ENCODE measurements around the gene IRX2.

DNA sequence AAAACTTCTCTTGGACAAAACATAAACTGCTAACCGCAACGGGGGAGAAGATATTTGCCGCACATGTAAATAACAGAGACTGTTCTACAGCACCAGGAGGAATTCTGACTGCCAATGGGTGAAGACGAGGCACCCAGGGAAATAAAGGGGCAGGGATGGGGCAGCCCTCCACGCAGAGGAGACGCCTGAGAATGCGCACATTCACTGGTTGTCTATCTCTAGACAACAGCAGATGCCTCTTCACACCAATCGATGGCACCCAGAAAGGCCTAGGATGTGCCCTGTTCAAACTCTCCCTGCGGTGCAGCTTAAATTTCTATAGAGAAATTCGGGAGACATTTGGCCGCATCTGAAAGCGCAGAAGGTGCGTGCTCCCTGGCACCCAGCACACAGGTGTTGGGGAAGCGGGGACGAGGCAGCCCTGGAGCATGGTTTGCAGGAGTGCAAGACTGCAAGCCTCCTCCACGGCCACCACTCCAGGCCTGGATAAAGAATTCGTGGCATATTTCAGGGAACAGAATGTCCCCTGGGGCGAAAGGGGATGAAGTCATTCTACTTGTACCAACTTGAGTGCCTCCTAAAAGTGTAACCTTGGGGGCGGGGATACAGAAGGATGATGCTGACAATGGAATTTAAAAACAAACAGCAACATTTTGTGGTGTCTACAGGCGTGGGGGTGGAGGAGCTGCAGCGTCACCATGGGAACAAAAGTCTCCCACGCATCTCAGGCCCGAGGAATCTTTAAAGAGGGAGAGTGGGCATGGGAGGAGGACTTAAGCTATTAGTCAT is 6.3 kb upstream of the IRX2 start:
- TF ChIP-seq CTCF (IDR thresholded peaks at IDR 0.05) (no peak), POLR2A (IDR thresholded peaks at IDR 0.05) (no peak)
